Measurements from ENCODE around the gene ABHD12. TPM values are rescaled to one million over a fixed set of nuclear protein-coding genes. Genes with fewer than 3 reads are reported as not detected.

Gene ABHD12
- total RNA-seq, 8 experiments from 2014 or later, result 23.2 to 79.9 (median 29.6) TPM

DNA sequence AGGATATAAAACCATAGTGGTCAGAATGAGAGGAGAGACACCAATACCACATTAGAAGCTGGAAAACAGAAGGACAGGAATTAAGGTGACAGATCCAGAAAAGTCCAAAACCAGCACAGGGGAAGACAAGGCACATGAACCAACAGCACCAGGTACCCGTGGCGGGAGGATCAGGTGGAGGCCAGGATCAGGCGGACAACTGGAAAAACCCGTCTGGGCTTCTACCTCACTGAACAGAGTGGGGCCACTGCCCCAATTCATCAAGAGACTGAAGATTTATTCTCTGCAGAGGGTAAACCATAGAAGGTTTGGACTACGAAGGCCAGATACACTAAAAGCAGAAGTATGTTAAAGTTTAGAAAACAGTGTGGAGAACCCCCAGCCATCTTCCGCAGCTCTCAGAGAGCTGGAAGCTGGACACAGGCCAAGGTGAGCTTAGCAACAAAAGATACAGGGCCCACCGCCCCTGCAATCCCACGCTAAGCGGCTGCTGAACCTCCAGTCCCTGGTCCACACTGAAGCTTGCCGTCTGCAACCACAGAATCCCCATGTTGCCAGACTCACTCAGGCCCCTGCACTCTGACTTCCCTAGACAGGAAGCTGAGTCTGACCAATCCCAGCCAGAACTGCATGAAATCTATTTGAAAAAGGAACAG is 29.9 kb downstream of the ABHD12 start:
- Histone ChIP-seq H3K4me3 (no peak overlapping the region), H3K4me1 (replicated peaks in 1 of 2) (peaks cover 0 to 9% of the 10 kb centered on the region in 2 donors), H3K27ac (no peak overlapping the region)
- 68 to 100% (median 96%) methylated on average over 1 to 6 of the region's 10 CpGs for WGBS, 10 experiments
- in situ Hi-C loops (cut with MboI; ENCODE audit: low pct_unique_long_range_greater_than_20kb in 2 of 9, low sequenced_read_pairs in 9 of 9, unreplicated experiment in 9 of 9), result no loop called here
- peak in 1 of 8 experiments; percentile 58 for ATAC-seq (replicated peaks in 6 of 8)

DNA sequence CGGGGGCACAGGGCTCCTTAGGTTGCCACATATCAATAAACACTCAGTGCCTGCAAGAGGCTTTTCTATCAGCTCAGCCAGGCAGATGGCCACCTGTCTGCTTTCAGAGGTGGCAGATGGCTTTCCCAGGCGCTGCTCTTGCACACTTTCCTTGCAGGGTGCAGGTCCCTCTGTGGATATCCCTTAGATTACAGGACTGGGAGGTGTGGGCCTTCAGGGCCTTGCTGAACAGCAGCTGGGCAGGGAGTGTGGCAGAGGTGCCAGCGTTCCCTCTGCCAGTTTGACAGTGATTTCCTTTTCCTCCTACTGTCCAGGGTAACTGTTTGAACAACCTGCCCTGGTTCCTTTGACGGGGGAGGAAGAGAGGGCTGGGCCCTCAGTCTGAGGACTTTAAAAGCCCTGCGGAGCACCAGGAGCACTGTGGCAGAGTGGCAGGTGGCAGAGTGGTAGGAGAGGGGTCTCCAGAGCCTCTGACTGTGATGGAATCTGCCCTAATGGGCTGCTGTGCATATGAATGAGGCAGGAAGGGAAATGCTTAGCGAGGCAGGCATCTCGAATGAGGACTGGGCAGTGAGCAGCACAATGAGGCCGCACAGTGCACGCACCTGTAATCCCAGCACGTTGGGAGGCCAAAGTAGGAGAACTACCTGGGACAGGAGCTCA is 34.2 kb downstream of the ABHD12 start:
- peaks cover 7 to 9% of the 10 kb centered on the region in 2 donors for H3K4me1 ChIP-seq (replicated peaks in 1 of 2)
- WGBS, 10 experiments, result 0 to 60% (median 38%) methylated on average over 1 to 6 of the region's 10 CpGs; no CpG with 5 or more reads in 3 of the 10 experiments
- H3K4me3 ChIP-seq, result no peak overlapping the region
- H3K27ac ChIP-seq, result no peak overlapping the region
- ATAC-seq (replicated peaks in 6 of 8), result peak in 5 of 8 experiments; percentile 30 to 61 (median 39)
- in situ Hi-C loops (cut with MboI; ENCODE audit: low pct_unique_long_range_greater_than_20kb in 2 of 9, low sequenced_read_pairs in 9 of 9, unreplicated experiment in 9 of 9), result no loop called here

DNA sequence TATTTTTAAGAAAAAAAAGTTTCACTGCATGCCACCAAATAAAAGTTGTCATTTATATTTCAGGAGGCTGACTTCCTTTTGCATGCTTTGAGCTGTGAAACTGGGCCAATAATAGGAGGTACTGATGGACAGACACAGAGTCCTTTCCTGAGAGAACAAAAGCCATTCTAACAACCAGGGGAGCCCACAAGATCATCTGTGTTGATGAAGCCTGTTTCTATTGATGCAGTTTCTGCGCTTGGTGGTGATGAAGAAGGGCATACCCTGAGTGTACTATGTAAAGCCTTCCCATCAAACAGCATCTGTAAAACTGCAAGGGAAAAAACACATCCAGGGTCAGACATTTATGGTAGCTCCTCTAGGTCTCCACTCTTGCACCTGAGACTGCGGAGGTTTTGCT is 34.8 kb downstream of the ABHD12 start:
- in situ Hi-C loops (cut with MboI; ENCODE audit: low pct_unique_long_range_greater_than_20kb in 2 of 9, low sequenced_read_pairs in 9 of 9, unreplicated experiment in 9 of 9), result no loop called here
- Histone ChIP-seq H3K4me1 (replicated peaks in 1 of 2) (peaks cover 7 to 9% of the 10 kb centered on the region in 2 donors), H3K27ac (no peak overlapping the region), H3K4me3 (no peak overlapping the region)
- WGBS, 10 experiments, result 73 to 100% (median 93%) methylated on average over 1 to 2 of the region's 2 CpGs; no CpG with 5 or more reads in 5 of the 10 experiments
- no peak for ATAC-seq (replicated peaks in 6 of 8)

DNA sequence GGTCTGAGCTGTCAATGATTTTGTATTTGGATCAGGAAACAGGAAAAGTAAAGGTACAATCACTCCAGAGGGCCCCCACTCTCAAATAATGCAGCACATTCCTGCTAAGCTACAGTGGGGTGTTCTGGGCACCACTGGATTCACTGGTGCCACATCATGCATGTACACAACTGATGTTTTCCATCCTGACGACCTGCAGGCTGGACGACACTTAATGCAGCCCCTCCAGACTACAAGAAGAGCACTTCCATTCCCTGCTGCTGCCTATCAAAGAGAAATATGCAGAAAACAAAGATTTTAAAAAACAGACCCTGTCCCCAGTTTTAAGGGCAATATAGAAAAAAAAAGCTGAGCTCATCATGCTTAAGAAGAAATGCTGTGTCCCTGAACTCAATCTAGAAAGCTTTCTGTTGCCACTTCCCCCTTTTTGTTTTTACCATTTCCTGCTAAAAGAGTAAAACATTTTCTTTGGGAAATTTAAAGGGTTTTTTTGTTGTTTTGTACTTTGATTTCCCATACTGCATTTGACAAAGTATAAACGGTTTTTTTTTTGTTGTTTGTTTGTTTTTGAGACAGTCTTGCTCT is 35.5 kb downstream of the ABHD12 start:
- in situ Hi-C loops (cut with MboI; ENCODE audit: low pct_unique_long_range_greater_than_20kb in 2 of 9, low sequenced_read_pairs in 9 of 9, unreplicated experiment in 9 of 9), result no loop called here
- Histone ChIP-seq H3K27ac (no peak overlapping the region), H3K4me1 (replicated peaks in 1 of 2) (peaks cover 7 to 9% of the 10 kb centered on the region in 2 donors), H3K4me3 (no peak overlapping the region)
- no peak for ATAC-seq (replicated peaks in 6 of 8)
- 0 to 100% (median 55%) methylated on average over 1 to 2 of the region's 3 CpGs for WGBS, 10 experiments

- ATAC-seq (replicated peaks in 6 of 8), result peak in 3 of 8 experiments; percentile 15 to 37 (median 27)
- no peak overlapping the region for H3K4me3 ChIP-seq
- no peak overlapping the region for H3K27ac ChIP-seq
- WGBS, 10 experiments, result 39 to 95% (median 67%) methylated on average over 3 to 9 of the region's 15 CpGs; no CpG with 5 or more reads in 1 of the 10 experiments
- in situ Hi-C loops (cut with MboI; ENCODE audit: low pct_unique_long_range_greater_than_20kb in 2 of 9, low sequenced_read_pairs in 9 of 9, unreplicated experiment in 9 of 9), result no loop called here
- H3K4me1 ChIP-seq (replicated peaks in 1 of 2), result peaks cover 7 to 9% of the 10 kb centered on the region in 2 donors
Measured at GRCh38 chr20:25353747-25354705, 36.6 kb downstream of the ABHD12 start.

GRCh38 chr20:25353353-25353746 is 37.3 kb downstream of the ABHD12 start:
- ATAC-seq (replicated peaks in 6 of 8), result peak in 4 of 8 experiments; percentile 32 to 96 (median 89)

GRCh38 chr20:25352746-25353145 is 37.9 kb downstream of the ABHD12 start:
- no peak overlapping the region for H3K4me3 ChIP-seq
- no peak for ATAC-seq (replicated peaks in 6 of 8)
- H3K4me1 ChIP-seq (replicated peaks in 1 of 2), result peaks cover 7 to 9% of the 10 kb centered on the region in 2 donors
- 38 to 100% (median 100%) methylated on average over 1 to 3 of the region's 3 CpGs; no CpG with 5 or more reads in 1 of the 10 experiments for WGBS, 10 experiments
- no peak overlapping the region for H3K27ac ChIP-seq
- in situ Hi-C loops (cut with MboI; ENCODE audit: low pct_unique_long_range_greater_than_20kb in 2 of 9, low sequenced_read_pairs in 9 of 9, unreplicated experiment in 9 of 9), result no loop called here

More at GRCh38 chr20:25353353-25353746, 37.3 kb downstream of the ABHD12 start:
- Histone ChIP-seq H3K27ac (no peak overlapping the region), H3K4me3 (no peak overlapping the region), H3K4me1 (replicated peaks in 1 of 2) (peaks cover 7 to 9% of the 10 kb centered on the region in 2 donors)
- 0 to 60% (median 20%) methylated on average over 1 to 3 of the region's 3 CpGs; no CpG with 5 or more reads in 3 of the 10 experiments for WGBS, 10 experiments
- in situ Hi-C loops (cut with MboI; ENCODE audit: low pct_unique_long_range_greater_than_20kb in 2 of 9, low sequenced_read_pairs in 9 of 9, unreplicated experiment in 9 of 9), result no loop called here

DNA sequence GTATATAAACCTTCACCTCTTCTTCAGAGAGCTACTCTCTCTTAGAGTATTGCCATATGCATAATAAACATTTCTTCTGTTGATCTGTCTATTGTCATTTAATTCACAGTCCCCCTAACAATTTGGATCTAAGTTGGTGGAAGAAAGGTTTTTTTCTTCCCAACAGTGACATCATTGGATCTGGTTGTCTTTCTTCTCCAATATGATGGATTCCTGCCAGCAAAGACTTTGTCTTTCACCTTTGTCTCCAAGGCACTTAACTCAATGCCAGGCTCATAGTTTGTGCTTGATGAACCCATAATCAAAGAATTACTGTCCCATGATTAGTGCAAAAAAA is 39.6 kb downstream of the ABHD12 start:
- ATAC-seq (replicated peaks in 6 of 8), result peak in 2 of 8 experiments; percentile 30 to 44
- in situ Hi-C loops (cut with MboI; ENCODE audit: low pct_unique_long_range_greater_than_20kb in 2 of 9, low sequenced_read_pairs in 9 of 9, unreplicated experiment in 9 of 9), result no loop called here
- peaks cover under 1 to 7% of the 10 kb centered on the region in 2 donors for H3K4me1 ChIP-seq (replicated peaks in 1 of 2)
- H3K27ac ChIP-seq, result no peak overlapping the region
- no peak overlapping the region for H3K4me3 ChIP-seq

GRCh38 chr20:25346349-25346748 is 44.3 kb downstream of the ABHD12 start:
- H3K4me3 ChIP-seq, result no peak overlapping the region
- in situ Hi-C loops (cut with MboI; ENCODE audit: low pct_unique_long_range_greater_than_20kb in 2 of 9, low sequenced_read_pairs in 9 of 9, unreplicated experiment in 9 of 9), result no loop called here
- no peak for ATAC-seq (replicated peaks in 6 of 8)
- no peaks in the 10 kb centered on the region for H3K4me1 ChIP-seq (replicated peaks in 1 of 2)
- H3K27ac ChIP-seq, result no peak overlapping the region
- 90 to 100% (median 100%) methylated on average over 1 to 4 of the region's 6 CpGs; no CpG with 5 or more reads in 2 of the 10 experiments for whole genome bisulfite sequencing, 10 experiments

GRCh38 chr20:25345721-25346120 is 44.9 kb downstream of the ABHD12 start:
- H3K4me1 ChIP-seq (replicated peaks in 1 of 2), result no peaks in the 10 kb centered on the region
- H3K27ac ChIP-seq, result no peak overlapping the region
- no peak overlapping the region for H3K4me3 ChIP-seq
- in situ Hi-C loops (cut with MboI; ENCODE audit: low pct_unique_long_range_greater_than_20kb in 2 of 9, low sequenced_read_pairs in 9 of 9, unreplicated experiment in 9 of 9), result no loop called here
- 92 to 100% (median 100%) methylated on average over 1 of the region's 1 CpG; no CpG with 5 or more reads in 4 of the 10 experiments for WGBS, 10 experiments
- no peak for ATAC-seq (replicated peaks in 6 of 8)

DNA sequence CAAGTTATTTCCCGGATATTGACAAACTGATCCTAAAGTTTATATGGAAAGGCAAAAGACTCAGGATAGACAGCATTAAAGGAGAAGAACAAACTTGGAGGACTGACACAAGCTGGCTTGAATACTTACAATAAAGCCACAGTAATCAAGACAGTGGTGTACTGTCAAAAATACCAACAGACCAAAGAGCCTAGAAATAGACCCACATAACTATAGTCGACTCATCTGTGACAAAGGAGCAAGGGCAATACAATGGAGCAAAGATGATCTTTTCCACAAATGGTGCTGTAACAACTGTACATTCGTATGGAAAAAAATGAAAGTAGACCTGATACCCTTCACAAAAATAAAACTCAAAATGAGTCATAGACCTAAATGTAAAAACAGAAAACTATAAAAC is 46.0 kb downstream of the ABHD12 start:
- no peak for ATAC-seq (replicated peaks in 6 of 8)
- Histone ChIP-seq H3K4me3 (no peak overlapping the region), H3K4me1 (replicated peaks in 1 of 2) (no peaks in the 10 kb centered on the region), H3K27ac (no peak overlapping the region)
- in situ Hi-C loops (cut with MboI; ENCODE audit: low pct_unique_long_range_greater_than_20kb in 2 of 9, low sequenced_read_pairs in 9 of 9, unreplicated experiment in 9 of 9), result no loop called here
- WGBS, 10 experiments, result 90 to 100% (median 94%) methylated on average over 1 to 3 of the region's 3 CpGs; no CpG with 5 or more reads in 1 of the 10 experiments

DNA sequence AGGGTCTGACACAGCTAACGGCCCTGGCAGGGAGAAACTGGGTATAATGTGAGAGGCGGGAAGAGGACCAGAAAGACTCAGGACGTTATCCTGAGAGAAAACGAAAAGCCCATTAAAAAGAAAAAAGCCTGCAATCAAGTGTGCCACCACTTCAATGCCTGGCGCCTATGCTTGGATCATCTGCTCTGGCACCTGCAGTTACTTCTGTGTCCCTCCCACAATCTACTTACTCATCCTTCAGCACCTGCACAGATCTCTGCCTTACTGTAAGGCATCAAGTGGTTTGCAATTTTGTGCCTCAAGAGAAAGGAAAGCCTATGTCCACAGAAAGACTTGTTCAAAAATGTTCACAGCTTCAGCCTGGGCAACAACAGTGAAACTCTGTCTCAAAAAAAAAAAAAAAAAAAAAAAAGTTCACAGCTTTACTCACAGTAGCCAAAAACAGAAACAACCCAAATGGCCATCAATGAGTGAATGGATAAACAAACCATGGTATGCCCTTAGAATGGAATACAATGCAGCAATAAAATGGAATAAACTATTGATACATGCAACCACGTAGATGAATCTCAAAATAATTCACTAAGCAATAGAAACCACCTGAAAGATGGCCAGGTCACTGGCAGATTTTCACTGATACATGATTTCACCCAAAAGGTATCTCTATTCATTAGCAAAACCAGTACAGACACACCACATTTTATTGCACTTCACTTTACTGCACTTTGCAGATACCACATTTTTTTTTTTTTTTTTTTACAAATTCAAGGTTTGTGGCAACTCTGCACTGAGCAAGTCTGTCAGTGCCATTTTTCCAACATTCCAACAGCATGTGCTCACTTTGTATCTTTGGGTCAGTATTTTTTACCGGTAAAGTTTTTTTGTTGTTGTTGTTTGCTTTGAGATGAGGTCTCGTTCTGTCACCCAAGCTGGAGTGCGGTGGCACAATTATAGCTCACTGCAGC is 48.6 kb downstream of the ABHD12 start:
- 80 to 100% (median 89%) methylated on average over 1 to 9 of the region's 9 CpGs for WGBS, 10 experiments
- ATAC-seq (replicated peaks in 6 of 8), result no peak
- no peak overlapping the region for H3K4me3 ChIP-seq
- no peak overlapping the region for H3K27ac ChIP-seq
- no peaks in the 10 kb centered on the region for H3K4me1 ChIP-seq (replicated peaks in 1 of 2)
- in situ Hi-C loops (cut with MboI; ENCODE audit: low pct_unique_long_range_greater_than_20kb in 2 of 9, low sequenced_read_pairs in 9 of 9, unreplicated experiment in 9 of 9), result no loop called here

Measured in motor neuron (in vitro differentiated cells).